Fibroblast of mammary gland (primary cell): Measurements from ENCODE around the gene RTN4R.

ENCODE experiments used
- DNase-seq: peaks from one replicate; pipeline ENCODE4 v3.0.0-alpha.2; 2010; ENCODE audit warnings: low read depth
- H3K4me3 ChIP-seq: 2 replicates; pipeline ENCODE4 v1.5.1; 2011; ENCODE audit warnings: low read depth, mild to moderate bottlenecking, low read length, moderate library complexity; ENCODE audit not compliant: control insufficient read depth
- TF ChIP-seq, protein P1 (sequence below): conservative IDR thresholded peaks from 2 replicates; pipeline ENCODE4 v1.5.1; 2011; ENCODE audit warnings: low read depth, low read length, inconsistent platforms; ENCODE audit not compliant: control insufficient read depth, insufficient read depth

The RTN4R gene

DNA sequence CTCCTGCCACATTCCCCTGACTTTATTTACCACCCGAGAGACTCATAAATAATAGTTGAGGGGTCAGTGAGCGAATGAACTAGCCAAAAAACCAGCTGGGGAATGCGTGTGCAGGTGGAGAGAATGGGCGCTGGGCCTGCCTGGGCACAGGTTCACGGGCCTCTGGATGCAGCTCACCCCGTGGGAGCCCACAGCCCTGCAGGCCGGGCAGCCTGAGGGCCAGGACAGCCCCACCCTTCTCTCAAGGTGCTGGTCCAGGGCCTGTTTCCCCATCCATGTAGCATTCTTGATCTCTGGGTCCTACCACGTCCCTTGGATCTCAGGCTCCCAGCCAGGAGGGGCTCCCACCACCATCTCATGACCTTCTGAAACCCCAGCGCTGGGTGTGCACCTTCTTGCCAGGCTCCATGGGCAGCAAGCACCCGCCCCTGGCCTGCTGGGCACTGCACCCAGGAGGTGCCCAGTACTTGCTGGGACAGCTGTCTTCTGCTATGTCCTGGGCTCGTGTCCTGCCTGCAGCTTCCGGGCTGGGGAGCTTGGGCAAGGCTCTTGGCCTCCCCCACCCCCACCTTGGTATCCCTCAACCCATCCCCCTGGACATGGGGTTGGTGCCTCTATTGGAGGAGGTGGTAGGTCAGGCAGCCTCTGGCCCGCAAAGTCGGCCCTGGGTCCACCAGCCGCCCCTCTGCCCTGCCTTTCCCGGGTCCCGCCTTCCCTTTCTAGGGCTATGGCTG, 74.2 kb downstream of the RTN4R start:
- no peak for DNase-seq
- TF ChIP-seq, protein P1, sequence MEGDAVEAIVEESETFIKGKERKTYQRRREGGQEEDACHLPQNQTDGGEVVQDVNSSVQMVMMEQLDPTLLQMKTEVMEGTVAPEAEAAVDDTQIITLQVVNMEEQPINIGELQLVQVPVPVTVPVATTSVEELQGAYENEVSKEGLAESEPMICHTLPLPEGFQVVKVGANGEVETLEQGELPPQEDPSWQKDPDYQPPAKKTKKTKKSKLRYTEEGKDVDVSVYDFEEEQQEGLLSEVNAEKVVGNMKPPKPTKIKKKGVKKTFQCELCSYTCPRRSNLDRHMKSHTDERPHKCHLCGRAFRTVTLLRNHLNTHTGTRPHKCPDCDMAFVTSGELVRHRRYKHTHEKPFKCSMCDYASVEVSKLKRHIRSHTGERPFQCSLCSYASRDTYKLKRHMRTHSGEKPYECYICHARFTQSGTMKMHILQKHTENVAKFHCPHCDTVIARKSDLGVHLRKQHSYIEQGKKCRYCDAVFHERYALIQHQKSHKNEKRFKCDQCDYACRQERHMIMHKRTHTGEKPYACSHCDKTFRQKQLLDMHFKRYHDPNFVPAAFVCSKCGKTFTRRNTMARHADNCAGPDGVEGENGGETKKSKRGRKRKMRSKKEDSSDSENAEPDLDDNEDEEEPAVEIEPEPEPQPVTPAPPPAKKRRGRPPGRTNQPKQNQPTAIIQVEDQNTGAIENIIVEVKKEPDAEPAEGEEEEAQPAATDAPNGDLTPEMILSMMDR, result no peak
- no peak overlapping the region for H3K4me3 ChIP-seq

DNA sequence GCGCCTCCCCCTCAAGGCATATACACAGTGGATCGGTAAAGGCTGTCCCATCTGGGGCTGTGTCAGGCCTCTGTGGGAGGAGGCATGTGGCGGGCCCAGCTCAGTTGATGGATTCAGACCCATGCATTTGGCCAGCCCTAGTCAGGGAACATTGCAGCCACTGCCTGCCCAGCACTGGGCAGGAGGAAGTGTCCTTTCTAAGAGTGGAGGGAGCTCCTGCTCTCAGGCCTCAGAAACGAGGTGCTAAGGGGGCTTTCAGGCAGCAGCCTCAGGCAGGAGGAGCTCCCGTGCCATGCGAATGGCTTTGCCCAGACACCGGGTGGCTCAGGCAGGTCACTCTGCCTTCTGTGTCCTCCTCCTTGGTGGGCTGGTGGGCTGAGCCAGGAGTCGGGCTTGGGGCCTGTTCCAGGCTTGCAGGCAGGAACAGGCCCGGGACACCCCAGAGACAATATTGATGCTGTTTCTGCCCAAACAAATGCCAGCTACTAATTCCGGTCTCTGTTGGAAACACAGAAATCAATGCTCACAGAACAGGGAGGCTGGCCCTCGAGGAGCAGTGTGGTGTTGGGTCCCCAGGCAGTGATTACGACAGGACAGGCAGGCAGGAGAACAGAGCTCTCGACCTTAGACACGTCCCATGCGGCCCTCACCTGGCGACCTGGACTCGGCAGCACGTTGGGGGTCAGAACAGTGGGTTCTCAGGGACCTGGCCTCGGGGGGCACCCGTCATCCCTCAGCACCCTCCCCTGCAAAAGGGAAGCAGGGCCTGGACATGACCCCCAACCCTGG, 75.0 kb downstream of the RTN4R start:
- TF ChIP-seq, protein P1, result no peak
- DNase-seq, result no peak
- H3K4me3 ChIP-seq, result no peak overlapping the region

GRCh38 chr22:20192293-20192971, 75.7 kb downstream of the RTN4R start:
- no peak overlapping the region for H3K4me3 ChIP-seq
- TF ChIP-seq, protein P1, result no peak
- DNase-seq, result no peak

GRCh38 chr22:20191803-20192202, 76.3 kb downstream of the RTN4R start:
- H3K4me3 ChIP-seq, result no peak overlapping the region
- no peak for DNase-seq
- TF ChIP-seq, protein P1, result no peak
